HG03460 (cell line): ENCODE data around the gene PAX4.

Source experiments
- ATAC-seq: cut with Tn5 transposase; IDR thresholded peaks from one replicate; pipeline ENCODE4 v1.9.1; 2021; ENCODE audit not compliant: unreplicated experiment

PAX4 gene

GRCh38 chr7:127618042-127618441 is at the start of gene PAX4:
Gene PAX4, minus strand, starts transcription at chr7:127618142. Its CDS starts 2,214 bp downstream, at chr7:127615928.
- no peak for ATAC-seq

- ATAC-seq, result peak; percentile 56
Observed at GRCh38 chr7:127667017-127667670, 49.2 kb upstream of the PAX4 start.

GRCh38 chr7:127666602-127667001 is 48.7 kb upstream of the PAX4 start:
- no peak for ATAC-seq

GRCh38 chr7:127665922-127666321 is 48.0 kb upstream of the PAX4 start:
- ATAC-seq, result no peak

- ATAC-seq, result no peak
Observed at GRCh38 chr7:127658970-127659630, 41.2 kb upstream of the PAX4 start.

GRCh38 chr7:127657500-127657899 is 39.6 kb upstream of the PAX4 start:
- ATAC-seq, result no peak

- no peak for ATAC-seq
Observed at GRCh38 chr7:127655720-127656119, 37.8 kb upstream of the PAX4 start.

- no peak for ATAC-seq
Observed at GRCh38 chr7:127654404-127655394, 36.8 kb upstream of the PAX4 start.

- ATAC-seq, result no peak
Observed at GRCh38 chr7:127653396-127653795, 35.5 kb upstream of the PAX4 start.

- ATAC-seq, result peak; percentile 11
Observed at GRCh38 chr7:127652333-127653248, 34.6 kb upstream of the PAX4 start.

- peak; percentile 95 for ATAC-seq
Observed at GRCh38 chr7:127651556-127652332, 33.8 kb upstream of the PAX4 start, which contains the start of gene SND1. Gene SND1, plus strand, starts transcription at chr7:127652194. Its CDS starts 180 bp downstream, at chr7:127652374.

GRCh38 chr7:127650847-127651555 is 33.1 kb upstream of the PAX4 start:
- peak; percentile 0 for ATAC-seq

- no peak for ATAC-seq
Observed at GRCh38 chr7:127648986-127649385, 31.0 kb upstream of the PAX4 start.

- no peak for ATAC-seq
Observed at GRCh38 chr7:127647636-127648035, 29.7 kb upstream of the PAX4 start.

- no peak for ATAC-seq
Observed at GRCh38 chr7:127644484-127644883, 26.5 kb upstream of the PAX4 start.

GRCh38 chr7:127638197-127638596 is 20.3 kb upstream of the PAX4 start:
- no peak for ATAC-seq

GRCh38 chr7:127635659-127636285 is 17.8 kb upstream of the PAX4 start:
- ATAC-seq, result no peak

GRCh38 chr7:127632276-127632910 is 14.5 kb upstream of the PAX4 start:
- ATAC-seq, result no peak
